IMR-90 (cell line): ENCODE results near the gene HEATR5A. TPM values are rescaled to one million over a fixed set of nuclear protein-coding genes. Genes with fewer than 3 reads are reported as not detected.

Experiments used
- ATAC-seq: fragments of 200-7000 bp; cut with Tn5 transposase; 2 replicates; pipeline ENCODE4 v1.9.1; 2020; ENCODE audit warnings: low read depth, mild to moderate bottlenecking, moderate library complexity
- BruUV-seq: library from RNA; stranded (reverse); fragments of 400-500 nt; replicated peaks from 2 replicates; lab custom pipeline; 2021; lab: Mats Ljungman, UMichigan
- CTCF ChIA-PET: fragments of 300-600 bp; formaldehyde crosslinking; extraction: SDS; loops from one replicate; lab custom pipeline; 2021; ENCODE audit warnings: antibody characterized with exemption; lab: Yijun Ruan, JAX
- POLR2A ChIA-PET: fragments of 300-600 bp; sonication (Branson Sonifier 250); formaldehyde crosslinking; loops from one replicate; lab custom pipeline; 2022; ENCODE audit warnings: antibody characterized with exemption; ENCODE audit not compliant: unreplicated experiment; lab: Charles Lee
- DNase-seq: peaks from one replicate; pipeline ENCODE4 v3.0.0; 2013
- H2AFZ ChIP-seq: replicated peaks from 2 replicates; pipeline ENCODE3; 2013; ENCODE audit warnings: low read length, mild to moderate bottlenecking; ENCODE audit not compliant: poor library complexity
- H2AK5ac ChIP-seq: 2 replicates; pipeline ENCODE4 v1.6.1; 2013; ENCODE audit warnings: low read depth, low read length, inconsistent platforms
- H2AK9ac ChIP-seq: replicated peaks from 2 replicates; pipeline ENCODE3; 2013; ENCODE audit warnings: mild to moderate bottlenecking, low read depth, low read length, moderate library complexity; ENCODE audit not compliant: poor library complexity
- H2BK120ac ChIP-seq: 2 replicates; pipeline ENCODE4 v1.6.1; 2013; ENCODE audit warnings: low read depth, low read length, inconsistent platforms
- H2BK15ac ChIP-seq: 3 replicates; pipeline ENCODE4 v1.6.1; 2013; ENCODE audit warnings: low read depth, low read length, inconsistent platforms
- H2BK20ac ChIP-seq: 2 replicates; pipeline ENCODE4 v1.6.1; 2013; ENCODE audit warnings: low read depth, mild to moderate bottlenecking, inconsistent platforms, low read length, moderate library complexity
- H2BK5ac ChIP-seq: 2 replicates; pipeline ENCODE4 v1.6.1; 2013; ENCODE audit warnings: mild to moderate bottlenecking, low read depth, low read length, inconsistent platforms; ENCODE audit not compliant: poor library complexity, severe bottlenecking
- H3K14ac ChIP-seq: replicated peaks from 2 replicates; pipeline ENCODE4 v1.6.1; 2013; ENCODE audit warnings: low read depth, low read length, inconsistent platforms
- H3K18ac ChIP-seq: 2 replicates; pipeline ENCODE4 v1.6.1; 2013; ENCODE audit warnings: low read depth, low read length, control low read depth
- H3K23ac ChIP-seq: 2 replicates; pipeline ENCODE4 v1.6.1; 2013; ENCODE audit warnings: low read depth, low read length, inconsistent platforms
- H3K27ac ChIP-seq: 2 replicates; pipeline ENCODE4 v1.5.1; 2013; ENCODE audit warnings: mild to moderate bottlenecking, control low read depth, low read length; ENCODE audit not compliant: insufficient read depth
- H3K27me3 ChIP-seq: 2 replicates; pipeline ENCODE4 v1.6.1; 2013; ENCODE audit warnings: low read length; ENCODE audit not compliant: control insufficient read depth, insufficient read depth
- H3K36me3 ChIP-seq: 2 replicates; pipeline ENCODE4 v1.6.1; 2013; ENCODE audit warnings: low read length, mixed read lengths; ENCODE audit not compliant: control insufficient read depth, insufficient read depth
- H3K4ac ChIP-seq: 2 replicates; pipeline ENCODE4 v1.6.1; 2013; ENCODE audit warnings: low read depth, low read length, inconsistent platforms
- H3K4me1 ChIP-seq: 2 replicates; pipeline ENCODE4 v1.6.1; 2013; ENCODE audit warnings: low read length, mixed read lengths; ENCODE audit not compliant: control insufficient read depth, insufficient read depth
- H3K4me2 ChIP-seq: 2 replicates; pipeline ENCODE4 v1.6.1; 2013; ENCODE audit warnings: low read depth, mild to moderate bottlenecking, control low read depth, low read length, moderate library complexity
- H3K4me3 ChIP-seq: 2 replicates; pipeline ENCODE4 v1.5.1; 2013; ENCODE audit warnings: low read depth, mild to moderate bottlenecking, control low read depth, low read length, moderate library complexity; ENCODE audit not compliant: insufficient read depth
- H3K56ac ChIP-seq: 2 replicates; pipeline ENCODE4 v1.6.1; 2013; ENCODE audit warnings: low read length, inconsistent platforms; ENCODE audit not compliant: insufficient read depth; ENCODE audit errors: extremely low read depth
- H3K79me1 ChIP-seq, 2 experiments: 2 replicates each; pipeline ENCODE4 v1.6.1; 2013; ENCODE audit warnings: low read length in 2 of 2, inconsistent platforms in 1 of 2, low read depth in 1 of 2
- H3K9ac ChIP-seq: 2 replicates; pipeline ENCODE4 v1.6.1; 2013; ENCODE audit warnings: low read depth, low read length, control low read depth
- H3K9me1 ChIP-seq: 2 replicates; pipeline ENCODE4 v1.6.1; 2013; ENCODE audit warnings: low read length, inconsistent platforms; ENCODE audit not compliant: insufficient read depth
- H3K9me3 ChIP-seq: 2 replicates; pipeline ENCODE4 v1.6.1; 2013; ENCODE audit warnings: low read length; ENCODE audit not compliant: control insufficient read depth, insufficient read depth
- H4K20me1 ChIP-seq: 2 replicates; pipeline ENCODE4 v1.6.1; 2013; ENCODE audit warnings: low read length, inconsistent platforms; ENCODE audit not compliant: insufficient read depth
- H4K5ac ChIP-seq: 2 replicates; pipeline ENCODE4 v1.6.1; 2013; ENCODE audit warnings: mild to moderate bottlenecking, low read depth, low read length, control low read depth
- H4K8ac ChIP-seq, 2 experiments: 2 replicates each; pipeline ENCODE4 v1.6.1; 2013; ENCODE audit warnings: low read depth in 2 of 2, low read length in 2 of 2, control low read depth in 1 of 2, inconsistent platforms in 1 of 2
- H4K91ac ChIP-seq: 2 replicates; pipeline ENCODE4 v1.6.1; 2013; ENCODE audit warnings: low read depth, low read length, inconsistent platforms; ENCODE audit not compliant: insufficient read depth
- BHLHE40 ChIP-seq: fragments of 150-350 bp; IDR thresholded peaks from 2 replicates; pipeline ENCODE4 v1.6.1; 2016; ENCODE audit warnings: mild to moderate bottlenecking, low read depth, low read length
- CEBPB ChIP-seq: IDR thresholded peaks from 2 replicates; pipeline ENCODE4 v1.6.1; 2012; ENCODE audit warnings: low read depth, low read length, improper control_type of control experiment
- CHD1 ChIP-seq: IDR thresholded peaks from 2 replicates; pipeline ENCODE4 v1.6.1; 2012; ENCODE audit warnings: low read depth, low read length, improper control_type of control experiment
- CTCF ChIP-seq: conservative IDR thresholded peaks from 2 replicates; pipeline ENCODE4 v1.5.1; 2012; ENCODE audit warnings: mild to moderate bottlenecking, low read depth, low read length, improper control_type of control experiment
- FOS ChIP-seq: fragments of 150-350 bp; IDR thresholded peaks from 2 replicates; pipeline ENCODE4 v1.6.1; 2016; ENCODE audit warnings: low read depth, low read length
- MAFK ChIP-seq: IDR thresholded peaks from 2 replicates; pipeline ENCODE4 v1.6.1; 2012; ENCODE audit warnings: low read depth, low read length, improper control_type of control experiment
- MAZ ChIP-seq: IDR thresholded peaks from 2 replicates; pipeline ENCODE4 v1.6.1; 2012; ENCODE audit warnings: low read depth, mild to moderate bottlenecking, low read length, improper control_type of control experiment, moderate library complexity, borderline replicate concordance
- MXI1 ChIP-seq: IDR thresholded peaks from 2 replicates; pipeline ENCODE4 v1.6.1; 2012; ENCODE audit warnings: low read depth, mild to moderate bottlenecking, low read length, moderate library complexity, borderline replicate concordance
- POLR2A ChIP-seq: IDR thresholded peaks from 2 replicates; pipeline ENCODE4 v1.6.1; 2012; ENCODE audit warnings: mild to moderate bottlenecking, low read depth, low read length
- RAD21 ChIP-seq: IDR thresholded peaks from 2 replicates; pipeline ENCODE4 v1.6.1; 2012; ENCODE audit warnings: low read length, improper control_type of control experiment
- RFX5 ChIP-seq: IDR thresholded peaks from 2 replicates; pipeline ENCODE4 v1.8.0; 2012; ENCODE audit warnings: low read depth, mild to moderate bottlenecking, low read length, moderate library complexity
- SMC3 ChIP-seq: fragments of 150-350 bp; IDR thresholded peaks from 2 replicates; pipeline ENCODE4 v1.6.1; 2016; ENCODE audit warnings: low read depth, mild to moderate bottlenecking, antibody characterized with exemption, low read length, moderate library complexity
- WGBS, 2 experiments: methylation state at CpG; one replicate each; pipeline versions ENCODE4 v1.1.5 to v1.1.7; 2013; ENCODE audit warnings: missing lambda C conversion rate in 2 of 2; ENCODE audit not compliant: insufficient read length in 1 of 2; ENCODE audit errors: extremely low coverage in 2 of 2; 5-methylcytosine and 5-hydroxymethylcytosine counted together
- dilution Hi-C: fragments of 300-500 bp; cut with HindIII; formaldehyde crosslinking; loops from one replicate; pipeline ENCODE4 v1.14.3; 2018; ENCODE audit warnings: low sequenced_read_pairs; ENCODE audit not compliant: unreplicated experiment
- in situ Hi-C: fragments of 300-500 bp; cut with MboI; formaldehyde crosslinking; loops from 3 replicates; pipeline ENCODE4 v1.14.3; 2019; ENCODE audit warnings: low sequenced_read_pairs, inconsistent platforms, mixed read lengths
- intact Hi-C: fragments of 100-400 bp; cut with micrococcal nuclease; formaldehyde crosslinking; loops from 2 replicates; pipeline ENCODE4 v1.10.0; 2022
- polyA plus RNA-seq, 3 experiments: library from polyadenylated mRNA; depleted of rRNA; stranded (reverse); fragments of >200 nt; gene quantifications; 2 replicates each; pipeline ENCODE4 v1.2.3, GENCODE V29; 2012; ENCODE audit warnings: low replicate concordance in 1 of 3
- total RNA-seq: library from RNA; depleted of rRNA; stranded (reverse); fragments of >200 nt; gene quantifications from 2 replicates; pipeline ENCODE4 v1.2.3, GENCODE V29; 2012
- TF ChIP-seq, protein P1 (sequence below): fragments of 150-350 bp; IDR thresholded peaks from 2 replicates; pipeline ENCODE4 v1.6.1; 2016; ENCODE audit warnings: low read depth, mild to moderate bottlenecking, low read length, moderate library complexity, borderline replicate concordance

The HEATR5A gene
- total and polyA plus RNA-seq, 2 of the 4 experiments (the other 2 are of a cell fraction), result 14.0 to 48.9 TPM

DNA sequence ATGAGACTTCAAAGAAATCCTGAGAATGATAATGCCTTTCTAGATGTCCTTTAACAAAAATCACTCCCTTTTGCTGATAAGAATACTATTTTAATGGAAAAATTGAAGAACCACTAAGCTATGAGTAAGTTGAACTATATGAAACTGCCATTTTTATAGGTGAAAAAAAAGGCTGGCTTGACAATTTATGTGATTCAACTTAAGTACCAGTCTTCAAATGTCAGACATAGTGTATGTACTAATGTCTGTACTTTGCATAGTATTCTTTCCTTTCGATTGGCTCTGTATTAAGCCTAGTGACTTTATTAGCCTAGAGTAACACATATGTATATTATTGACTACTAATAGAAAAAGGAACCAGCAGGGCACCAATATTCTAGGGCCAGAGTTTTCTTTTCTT lies 11.9 kb downstream of the HEATR5A start:
- ATAC-seq, result no peak
- Histone ChIP-seq H3K27me3 (no peaks in the 10 kb centered on the region), H3K23ac (no peak overlapping the region), H3K9me1 (peaks cover 4% of the 10 kb centered on the region; the same call in 1 of the 2 replicates), H4K8ac (no peak overlapping the region), H2BK20ac (no peak overlapping the region), H3K27ac (no peak overlapping the region), H3K36me3 (0 out of 2 replicates have a peak, but pooled peaks cover 1% of the 10 kb centered on the region), H3K9ac (no peak overlapping the region), H3K9me3 (no peaks in the 10 kb centered on the region), H4K91ac (no peak overlapping the region), H3K4me2 (no peak overlapping the region), H2AK5ac (no peak overlapping the region), H4K5ac (no peak overlapping the region), H2AFZ (no peak overlapping the region), H3K4me1 (peaks cover 2% of the 10 kb centered on the region; the same call in 1 of the 2 replicates), H3K18ac (no peak overlapping the region), H3K79me1 (peaks cover 35 to 41% of the 10 kb centered on the region in 2 experiments), H3K14ac (no peak overlapping the region), H2AK9ac (no peak overlapping the region), H2BK15ac (no peak overlapping the region), H3K56ac (no peak overlapping the region), H3K4ac (no peak overlapping the region), H2BK5ac (no peak overlapping the region), H4K20me1 (no peaks in the 10 kb centered on the region; the same call in 1 of the 2 replicates), H2BK120ac (no peak overlapping the region), H3K4me3 (no peak overlapping the region)
- intact Hi-C loops, result no loop called here
- ChIA-PET CTCF (interaction anchor here (0.6 kb wide), 1 partner anchor 397 kb away, joined by 3 read pairs; no protein-coding TSS in a partner anchor), POLR2A (no interaction called here)
- TF ChIP-seq RFX5 (no peak), FOS (no peak), BHLHE40 (no peak), MXI1 (no peak), MAZ (no peak), CTCF (no peak), POLR2A (no peak), CHD1 (no peak), RAD21 (no peak), CEBPB (no peak), SMC3 (no peak), MAFK (no peak)
- TF ChIP-seq, protein P1, sequence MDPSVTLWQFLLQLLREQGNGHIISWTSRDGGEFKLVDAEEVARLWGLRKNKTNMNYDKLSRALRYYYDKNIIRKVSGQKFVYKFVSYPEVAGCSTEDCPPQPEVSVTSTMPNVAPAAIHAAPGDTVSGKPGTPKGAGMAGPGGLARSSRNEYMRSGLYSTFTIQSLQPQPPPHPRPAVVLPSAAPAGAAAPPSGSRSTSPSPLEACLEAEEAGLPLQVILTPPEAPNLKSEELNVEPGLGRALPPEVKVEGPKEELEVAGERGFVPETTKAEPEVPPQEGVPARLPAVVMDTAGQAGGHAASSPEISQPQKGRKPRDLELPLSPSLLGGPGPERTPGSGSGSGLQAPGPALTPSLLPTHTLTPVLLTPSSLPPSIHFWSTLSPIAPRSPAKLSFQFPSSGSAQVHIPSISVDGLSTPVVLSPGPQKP, result no peak
- dilution Hi-C loops, result no loop called here
- DNase-seq, result no peak
- WGBS, 2 experiments, result no CpG with 5 or more reads among the region's 1 CpG
- BruUV-seq, result no TSS peak
- in situ Hi-C loops, result no loop called here
